Neural crest cell (in vitro differentiated cells): Measurements from ENCODE around the gene FBXO44. TPM values are rescaled to one million over a fixed set of nuclear protein-coding genes. Genes with fewer than 3 reads are reported as not detected.
A peak's percentile ranks its signal among the peaks of the same experiment; 100 is the strongest.
"Not testable (repeated sequence)": the region's sequence is repeated elsewhere in the genome, so short reads cannot be mapped to it uniquely, and the experiment has no call there.

Source experiments
- DNase-seq: peaks from one replicate; pipeline ENCODE4 v3.0.0; 2021; ENCODE audit warnings: low read depth, mixed read lengths, low spot score
- H3K27ac Mint-ChIP-seq: one replicate; pipeline ENCODE4 v1.8.0; 2021; ENCODE audit warnings: mild to moderate bottlenecking, mixed read lengths; ENCODE audit not compliant: unreplicated experiment
- H3K27me3 Mint-ChIP-seq: 2 replicates; pipeline ENCODE4 v1.8.0; 2021; ENCODE audit warnings: low read depth, mild to moderate bottlenecking, mixed read lengths
- H3K36me3 Mint-ChIP-seq: 2 replicates; pipeline ENCODE4 v1.8.0; 2021; ENCODE audit warnings: low read depth, mild to moderate bottlenecking, mixed read lengths
- H3K4me1 Mint-ChIP-seq: 2 replicates; pipeline ENCODE4 v1.8.0; 2021; ENCODE audit warnings: mixed read lengths
- H3K4me3 Mint-ChIP-seq: one replicate; pipeline ENCODE4 v1.8.0; 2021; ENCODE audit warnings: mild to moderate bottlenecking, mixed read lengths
- H3K9me3 Mint-ChIP-seq: 2 replicates; pipeline ENCODE4 v1.8.0; 2021; ENCODE audit warnings: mixed read lengths
- total RNA-seq: library from RNA; stranded (reverse); gene quantifications from 2 replicates; pipeline ENCODE4 v1.2.1, GENCODE V29; 2021
- TF ChIP-seq, protein P1 (sequence below): fragments of 200-600 bp; sonication (generic); conservative IDR thresholded peaks from 2 replicates; pipeline ENCODE4 v1.5.0; 2021; ENCODE audit warnings: antibody characterized with exemption, mild to moderate bottlenecking

FBXO44 gene
- total RNA-seq, 1 donor from 2014 or later = 10.7 TPM

- H3K27me3 Mint-ChIP-seq = peaks cover 32% of the 10 kb centered on the region
- TF ChIP-seq, protein P1, sequence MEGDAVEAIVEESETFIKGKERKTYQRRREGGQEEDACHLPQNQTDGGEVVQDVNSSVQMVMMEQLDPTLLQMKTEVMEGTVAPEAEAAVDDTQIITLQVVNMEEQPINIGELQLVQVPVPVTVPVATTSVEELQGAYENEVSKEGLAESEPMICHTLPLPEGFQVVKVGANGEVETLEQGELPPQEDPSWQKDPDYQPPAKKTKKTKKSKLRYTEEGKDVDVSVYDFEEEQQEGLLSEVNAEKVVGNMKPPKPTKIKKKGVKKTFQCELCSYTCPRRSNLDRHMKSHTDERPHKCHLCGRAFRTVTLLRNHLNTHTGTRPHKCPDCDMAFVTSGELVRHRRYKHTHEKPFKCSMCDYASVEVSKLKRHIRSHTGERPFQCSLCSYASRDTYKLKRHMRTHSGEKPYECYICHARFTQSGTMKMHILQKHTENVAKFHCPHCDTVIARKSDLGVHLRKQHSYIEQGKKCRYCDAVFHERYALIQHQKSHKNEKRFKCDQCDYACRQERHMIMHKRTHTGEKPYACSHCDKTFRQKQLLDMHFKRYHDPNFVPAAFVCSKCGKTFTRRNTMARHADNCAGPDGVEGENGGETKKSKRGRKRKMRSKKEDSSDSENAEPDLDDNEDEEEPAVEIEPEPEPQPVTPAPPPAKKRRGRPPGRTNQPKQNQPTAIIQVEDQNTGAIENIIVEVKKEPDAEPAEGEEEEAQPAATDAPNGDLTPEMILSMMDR = no peak
- no peaks in the 10 kb centered on the region for H3K4me1 Mint-ChIP-seq
Observed at GRCh38 chr1:11640944-11641343, 13.7 kb upstream of the FBXO44 start.

GRCh38 chr1:11641776-11642305 lies 12.8 kb upstream of the FBXO44 start:
- Mint-ChIP-seq H3K36me3 (no peaks in the 10 kb centered on the region), H3K4me1 (no peaks in the 10 kb centered on the region), H3K27me3 (peaks cover 28% of the 10 kb centered on the region), H3K9me3 (no peaks in the 10 kb centered on the region), H3K4me3 (no peak overlapping the region), H3K27ac (no peak overlapping the region)
- TF ChIP-seq, protein P1 = no peak
- DNase-seq = no peak

More at GRCh38 chr1:11640944-11641343, 13.7 kb upstream of the FBXO44 start:
- no peak overlapping the region for H3K4me3 Mint-ChIP-seq
- no peak for DNase-seq
- H3K36me3 Mint-ChIP-seq = no peaks in the 10 kb centered on the region
- no peaks in the 10 kb centered on the region for H3K9me3 Mint-ChIP-seq
- H3K27ac Mint-ChIP-seq = no peak overlapping the region

GRCh38 chr1:11642418-11643017 lies 12.2 kb upstream of the FBXO44 start:
- not testable (repeated sequence) for H3K36me3 Mint-ChIP-seq, H3K9me3 Mint-ChIP-seq, H3K4me3 Mint-ChIP-seq, H3K27ac Mint-ChIP-seq, H3K4me1 Mint-ChIP-seq
- H3K27me3 Mint-ChIP-seq = peaks cover 29% of the 10 kb centered on the region
- TF ChIP-seq, protein P1 = peak; percentile 97
- DNase-seq = peak; percentile 81

- TF ChIP-seq, protein P1 = no peak
- no peak overlapping the region for H3K4me3 Mint-ChIP-seq
- peaks cover 36% of the 10 kb centered on the region for H3K27me3 Mint-ChIP-seq
- no peaks in the 10 kb centered on the region for H3K9me3 Mint-ChIP-seq
- DNase-seq = no peak
- no peak overlapping the region for H3K27ac Mint-ChIP-seq
- H3K36me3 Mint-ChIP-seq = no peaks in the 10 kb centered on the region
- no peaks in the 10 kb centered on the region for H3K4me1 Mint-ChIP-seq
Observed at GRCh38 chr1:11643782-11644181, 10.9 kb upstream of the FBXO44 start.

DNA sequence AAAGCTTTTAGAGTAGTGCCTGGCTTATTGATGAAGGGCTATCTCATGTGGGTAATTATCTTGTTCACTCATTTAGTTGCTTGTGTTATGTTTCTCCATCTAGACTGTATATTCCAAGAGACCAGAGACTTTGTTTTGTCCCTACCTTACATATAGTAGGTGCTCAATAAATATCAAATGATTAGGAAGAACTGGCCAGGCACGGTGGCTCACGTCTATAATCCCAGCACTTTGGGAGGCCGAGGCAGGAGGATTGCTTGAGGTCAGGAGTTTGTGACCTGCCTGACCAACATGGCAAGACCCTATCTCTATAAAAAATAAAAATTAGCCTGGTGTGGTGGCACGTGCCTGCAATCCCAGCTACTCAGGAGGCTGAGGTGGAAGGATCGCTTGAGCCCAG lies 9.4 kb upstream of the FBXO44 start:
- Mint-ChIP-seq H3K4me3 (no peak overlapping the region), H3K27ac (no peak overlapping the region), H3K36me3 (no peaks in the 10 kb centered on the region), H3K9me3 (no peaks in the 10 kb centered on the region), H3K27me3 (peaks cover 45% of the 10 kb centered on the region), H3K4me1 (no peaks in the 10 kb centered on the region)
- DNase-seq = no peak
- TF ChIP-seq, protein P1 = no peak
